Esophagus squamous epithelium (tissue), 5 donors: Measurements from ENCODE around the gene TEP1. TPM values are rescaled to one million over a fixed set of nuclear protein-coding genes. Genes with fewer than 3 reads are reported as not detected.

Source experiments
- DNase-seq: peaks from one replicate; lab custom pipeline; 2025; lab: John Stamatoyannopoulos, UW
- H3K27ac ChIP-seq, 4 donors: fragments of 200-600 bp; sonication (generic); one replicate each; pipeline ENCODE4 v1.5.1; 2016 to 2019; ENCODE audit warnings: mild to moderate bottlenecking in 1 of 4
- H3K27me3 ChIP-seq, 4 donors: fragments of 200-600 bp; sonication (generic); 1 replicate in 3 of 4; 2 replicates in 1 of 4; pipeline versions ENCODE4 v1.5.1 to v1.6.0; 2017 to 2021; ENCODE audit warnings: antibody characterized with exemption in 1 of 4
- H3K36me3 ChIP-seq, 3 donors: fragments of 200-600 bp; sonication (generic); one replicate each; pipeline ENCODE4 v1.5.1; 2016 to 2019
- H3K4me1 ChIP-seq, 3 donors: fragments of 200-600 bp; sonication (generic); one replicate each; pipeline ENCODE4 v1.5.1; 2017 to 2019
- H3K4me3 ChIP-seq, 4 donors: fragments of 200-600 bp; sonication (generic); 1 replicate in 3 of 4; 2 replicates in 1 of 4; pipeline ENCODE4 v1.5.1; 2016 to 2019; ENCODE audit warnings: mild to moderate bottlenecking in 2 of 4, moderate library complexity in 1 of 4
- H3K9me3 ChIP-seq, 3 donors: fragments of 200-600 bp; sonication (generic); one replicate each; pipeline ENCODE4 v1.5.1; 2016 to 2019
- CTCF ChIP-seq, 6 experiments: fragments of 450-650 bp in 4 of 6; fragments of 200-600 bp in 2 of 6; sonication (generic) in 2 of 6; IDR thresholded peaks; one replicate each; pipeline ENCODE4 v1.5.1; 2016 to 2019; ENCODE audit warnings: antibody characterized with exemption in 6 of 6, mild to moderate bottlenecking in 4 of 6, moderate library complexity in 4 of 6
- POLR2A ChIP-seq, 4 donors: fragments of 450-650 bp; IDR thresholded peaks; one replicate each; pipeline ENCODE4 v1.6.1; 2017; ENCODE audit warnings: antibody characterized with exemption in 4 of 4, mild to moderate bottlenecking in 4 of 4, moderate library complexity in 3 of 4
- WGBS, 2 donors: methylation state at CpG; one replicate each; pipeline ENCODE4 v1.1.5; 2018; 5-methylcytosine and 5-hydroxymethylcytosine counted together
- intact Hi-C: fragments of 100-400 bp; cut with DNase I; formaldehyde crosslinking; loops from one replicate; pipeline ENCODE4 v1.15.0; 2022
- small RNA-seq, 4 donors: library from RNA; depleted of rRNA; stranded (forward); fragments of <200 nt; gene quantifications; one replicate each; pipeline ENCODE3, GENCODE V24; 2016
- total RNA-seq, 4 donors: library from RNA; depleted of rRNA; stranded (reverse); fragments of >200 nt; gene quantifications; one replicate each; pipeline ENCODE4 v1.1.0, GENCODE V29; 2016
- donor health status: DM: yes; HTN: yes; CAD: no.

Gene TEP1
- total RNA-seq, 4 donors from 2014 or later = 13.4 to 16.6 (median 14.7) TPM

- H3K4me1 ChIP-seq = peaks cover 0 to 51% (median 0%) of the 10 kb centered on the region in 3 donors
- intact Hi-C loops = no loop called here
Measured at GRCh38 chr14:20329355-20329754, 83.9 kb downstream of the TEP1 start.

DNA sequence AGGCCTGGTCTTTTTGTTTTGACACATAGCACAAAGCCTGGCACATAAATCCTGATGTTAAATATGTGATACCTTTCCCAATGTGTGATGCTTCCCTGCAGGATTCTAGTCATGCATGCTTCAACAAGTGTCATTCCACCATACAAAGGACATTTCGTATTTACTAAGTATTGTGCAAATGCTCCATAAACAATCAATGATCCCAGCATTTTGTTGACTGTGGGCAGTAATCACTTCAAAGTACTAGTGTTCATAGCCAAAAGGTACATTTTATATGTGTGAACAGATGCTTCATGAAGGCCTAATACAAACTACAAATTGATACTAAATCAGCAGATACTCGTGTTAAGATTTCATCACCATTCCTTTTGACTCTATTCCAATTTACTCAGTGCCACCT, 84.6 kb downstream of the TEP1 start:
- Histone ChIP-seq H3K4me3 (no peak overlapping the region), H3K27me3 (no peaks in the 10 kb centered on the region), H3K27ac (no peak overlapping the region), H3K36me3 (peaks cover 0 to 49% (median 3%) of the 10 kb centered on the region in 3 donors), H3K9me3 (no peaks in the 10 kb centered on the region), H3K4me1 (peaks cover 0 to 51% (median 0%) of the 10 kb centered on the region in 3 donors)
- intact Hi-C loops = no loop called here
- TF ChIP-seq POLR2A (IDR thresholded peaks at IDR 0.05) (no peak), CTCF (IDR thresholded peaks at IDR 0.05) (no peak)
- no peak for DNase-seq
- 23 to 42% methylated on average over 2 of the region's 2 CpGs for WGBS, 2 donors

More at GRCh38 chr14:20329355-20329754, 83.9 kb downstream of the TEP1 start:
- TF ChIP-seq CTCF (IDR thresholded peaks at IDR 0.05) (no peak), POLR2A (IDR thresholded peaks at IDR 0.05) (no peak)
- DNase-seq = no peak
- Histone ChIP-seq H3K27ac (no peak overlapping the region), H3K9me3 (no peaks in the 10 kb centered on the region), H3K27me3 (no peaks in the 10 kb centered on the region), H3K36me3 (peaks cover 0 to 43% (median 3%) of the 10 kb centered on the region in 3 donors), H3K4me3 (no peak overlapping the region)
- 80 to 91% methylated on average over 2 of the region's 2 CpGs for WGBS, 2 donors

DNA sequence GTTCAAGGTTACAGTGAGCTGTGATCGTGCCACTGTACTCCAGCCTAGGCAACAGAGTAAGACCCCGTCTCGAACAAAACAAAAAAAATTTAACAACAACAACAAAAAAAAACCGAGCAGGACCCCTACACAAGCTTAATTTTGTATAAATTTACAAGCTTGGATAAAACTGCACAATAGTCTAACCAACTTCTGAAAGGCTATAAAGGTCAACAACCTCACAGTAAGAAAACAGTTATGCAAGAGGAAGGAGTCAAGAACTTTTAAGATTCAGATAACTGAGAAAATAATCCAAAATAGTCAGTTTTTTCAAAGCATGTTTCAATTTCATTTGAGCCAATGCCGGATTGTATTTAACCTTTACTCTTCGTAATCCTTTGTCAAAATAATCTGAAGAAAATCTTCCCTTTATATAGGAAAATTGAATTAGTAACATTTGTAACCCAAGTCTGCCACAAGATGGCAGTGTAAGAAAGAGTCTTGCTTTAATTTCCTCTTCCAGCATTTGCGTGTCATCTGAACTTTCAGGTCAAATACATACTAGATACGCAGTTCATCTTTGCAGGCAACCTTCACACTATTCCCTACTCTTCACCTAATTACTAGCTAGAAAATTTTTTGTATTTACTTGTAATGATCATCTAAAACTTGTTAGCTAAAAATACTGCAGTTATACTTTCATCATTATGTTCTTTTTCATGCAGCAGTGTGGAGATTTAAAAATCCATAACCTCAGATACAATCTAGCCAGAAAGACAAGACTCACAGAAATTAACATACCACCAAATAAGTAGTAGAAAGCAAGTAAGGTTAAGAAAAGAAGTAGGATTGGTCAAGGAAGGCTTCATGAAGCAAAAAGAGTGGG, 86.1 kb downstream of the TEP1 start:
- no peak for DNase-seq
- 41 to 42% methylated on average over 8 of the region's 8 CpGs for WGBS, 2 donors
- Histone ChIP-seq H3K4me3 (no peak overlapping the region), H3K9me3 (no peaks in the 10 kb centered on the region), H3K27me3 (no peaks in the 10 kb centered on the region), H3K27ac (peak overlapping the region in 3 of 4 donors; percentile 2 to 40 (median 39)), H3K36me3 (peaks cover 0 to 64% (median 3%) of the 10 kb centered on the region in 3 donors), H3K4me1 (peaks cover 0 to 42% (median 0%) of the 10 kb centered on the region in 3 donors)
- peak; percentile 54 to 81 (median 66) for TF ChIP-seq CTCF (IDR thresholded peaks at IDR 0.05)
- no peak for TF ChIP-seq POLR2A (IDR thresholded peaks at IDR 0.05)
- intact Hi-C loops = no loop called here

DNA sequence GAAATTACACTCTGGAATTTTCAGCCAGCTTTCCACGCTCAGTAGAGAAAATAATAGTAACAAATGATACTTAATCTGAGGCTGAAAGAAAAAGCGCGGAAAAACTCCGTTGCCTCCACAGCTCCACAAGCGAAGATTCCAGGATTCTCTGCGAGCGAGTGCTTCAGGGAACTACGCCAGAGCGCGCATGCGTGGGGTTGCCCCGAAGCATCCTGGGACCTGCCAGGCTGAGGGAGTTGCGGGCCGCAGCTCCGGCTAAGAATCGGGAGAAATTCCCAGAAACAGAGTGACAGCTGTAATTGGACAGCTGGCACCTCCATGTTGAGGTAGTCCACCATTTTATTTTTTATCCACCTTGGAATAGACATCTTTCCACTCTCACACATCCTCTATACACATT, 95.6 kb downstream of the TEP1 start:
- no peak overlapping the region for H3K27ac ChIP-seq
- H3K4me3 ChIP-seq = no peak overlapping the region
- H3K4me1 ChIP-seq = no peaks in the 10 kb centered on the region
- peaks cover 7 to 100% (median 31%) of the 10 kb centered on the region in 3 donors for H3K36me3 ChIP-seq
- intact Hi-C loops = no loop called here
- no peaks in the 10 kb centered on the region for H3K9me3 ChIP-seq
- DNase-seq = no peak
- TF ChIP-seq POLR2A (IDR thresholded peaks at IDR 0.05) = no peak
- TF ChIP-seq CTCF (IDR thresholded peaks at IDR 0.05) = no peak
- H3K27me3 ChIP-seq = no peaks in the 10 kb centered on the region
- WGBS, 2 donors = 95 to 96% methylated on average over 16 of the region's 16 CpGs

Small RNA genes within 50 kb of the gene (small RNA-seq; reads per million reads assigned to genes)
- 0 to 3.4 (median 1.8) reads per million in 4 donors for gene RNA5SP382
- 0 to 0.27 (median 0.10) reads per million in 4 donors for gene SNORA79B
- 326 to 791 (median 401) reads per million in 4 donors for gene SNORD126

Other genes starting within 250 kb of the TEP1 start
- not detected for gene OR11G2, start 222.6 kb downstream of the TEP1 start, total RNA-seq
- not detected for gene OR11H6, start 189.8 kb downstream of the TEP1 start, total RNA-seq
- not detected for gene OR11H7, start 184.5 kb downstream of the TEP1 start, total RNA-seq
- not detected for gene OR11H4, start 174.2 kb downstream of the TEP1 start, total RNA-seq
- 10 to 100 TPM in 1 of 4 donors, 1 to 10 TPM in 3; 3.9 to 11.8 (median 6.7) TPM for gene TTC5, start 107.5 kb downstream of the TEP1 start, total RNA-seq
- 10 to 100 TPM in 3 of 4 donors, 1 to 10 TPM in 1; 7.6 to 68.1 (median 33.4) TPM for gene CCNB1IP1, start 80.2 kb downstream of the TEP1 start, total RNA-seq
- gene PARP2, start 69.9 kb downstream of the TEP1 start, total RNA-seq = 10 to 100 TPM in 3 of 4 donors, 1 to 10 TPM in 1; 5.0 to 20.3 (median 11.7) TPM
- under 1 TPM in 1 of 4 donors, not detected in 3; 0.57 TPM for gene KLHL33, start 22.7 kb upstream of the TEP1 start, total RNA-seq
- 10 to 100 TPM; 22.3 to 41.6 (median 26.6) TPM for gene OSGEP, start 41.3 kb upstream of the TEP1 start, total RNA-seq
- gene APEX1, start 41.7 kb upstream of the TEP1 start, total RNA-seq = 100 to 1,000 TPM in 3 of 4 donors, 10 to 100 TPM in 1; 75.7 to 132 (median 115) TPM
- 10 to 100 TPM; 15.8 to 25.7 (median 19.1) TPM for gene PIP4P1, start 47.9 kb upstream of the TEP1 start, total RNA-seq
- 100 to 1,000 TPM in 2 of 4 donors, 10 to 100 TPM in 2; 84.4 to 155 (median 104) TPM for gene PNP, start 55.9 kb upstream of the TEP1 start, total RNA-seq
- not detected for gene RNASE10, start 92.0 kb upstream of the TEP1 start, total RNA-seq
- gene RNASE9, start 147.5 kb upstream of the TEP1 start, total RNA-seq = not detected
- gene RNASE11, start 174.5 kb upstream of the TEP1 start, total RNA-seq = not detected
- not detected for gene RNASE12, start 177.9 kb upstream of the TEP1 start, total RNA-seq
- gene OR6S1, start 228.2 kb upstream of the TEP1 start, total RNA-seq = not detected